ENCODE measurements around the gene ZNF532.
"Not testable (repeated sequence)": the region's sequence is repeated elsewhere in the genome, so short reads cannot be mapped to it uniquely, and the experiment has no call there.

Gene ZNF532

DNA sequence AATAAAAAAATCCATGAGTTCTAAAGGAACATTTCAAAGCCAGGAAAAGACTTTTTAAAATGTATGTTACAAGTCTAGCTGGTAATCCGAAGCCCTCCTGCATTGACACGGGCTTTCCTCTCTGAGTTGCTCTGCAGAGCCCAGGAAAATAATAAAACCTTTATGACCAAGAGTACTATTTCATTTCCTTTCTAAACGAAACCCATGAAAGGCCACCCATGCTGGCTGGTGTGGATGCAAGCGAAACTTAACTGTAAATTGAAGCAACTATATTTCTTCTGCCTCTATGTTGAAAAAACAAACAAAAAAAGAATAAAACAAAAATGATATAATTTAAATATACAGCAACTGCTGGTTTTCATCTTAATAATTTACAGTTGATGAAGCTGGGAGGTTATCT, 41.3 kb upstream of the ZNF532 start:
- no peak overlapping the region for H3K4me2 ChIP-seq (ENCODE audit: insufficient read depth, low read length, poor library complexity, severe bottlenecking)
- no peak overlapping the region for H2AK5ac ChIP-seq (ENCODE audit: low read depth, low read length)
- H3K18ac ChIP-seq (ENCODE audit: low read length) = no peak overlapping the region
- no CpG with 5 or more reads among the region's 4 CpGs for WGBS, 2 donors (ENCODE audit: extremely low coverage in 2 of 2, insufficient read length in 2 of 2, insufficient replicate concordance in 1 of 2)
- H3K27ac ChIP-seq (replicated peaks; ENCODE audit: low read length) = no peak overlapping the region
- no peak overlapping the region for H3K14ac ChIP-seq (ENCODE audit: low read length)
- no peak overlapping the region for H4K91ac ChIP-seq (ENCODE audit: low read depth, low read length, poor library complexity)
- no peaks in the 10 kb centered on the region for H3K36me3 ChIP-seq (replicated peaks in 1 of 2; ENCODE audit: control insufficient read depth in 2 of 2, insufficient read depth in 2 of 2, low read length in 2 of 2)
- H2BK12ac ChIP-seq (ENCODE audit: low read length) = no peak overlapping the region
- H3K4me3 ChIP-seq (ENCODE audit: low read length in 2 of 2) = no peak overlapping the region
- H3K4ac ChIP-seq (ENCODE audit: low read length) = no peak overlapping the region
- DNase-seq (ENCODE audit: low spot score) = no peak
- H3K79me1 ChIP-seq (ENCODE audit: low read depth, low read length) = no peaks in the 10 kb centered on the region
- H3K23ac ChIP-seq (ENCODE audit: low read depth, low read length, poor library complexity) = no peak overlapping the region
- no peak overlapping the region for H2BK120ac ChIP-seq (ENCODE audit: low read depth, low read length)
- no peak overlapping the region for H4K8ac ChIP-seq (ENCODE audit: low read depth, low read length)
- H3K9me3 ChIP-seq (replicated peaks in 1 of 2; ENCODE audit: control insufficient read depth in 2 of 2, insufficient read depth in 1 of 2, low read depth in 1 of 2, low read length in 2 of 2) = peaks cover 0 to 3% of the 10 kb centered on the region in 2 donors
- no peak overlapping the region for H2AFZ ChIP-seq (ENCODE audit: low read length)
- no peak overlapping the region for H2BK5ac ChIP-seq (ENCODE audit: low read length)
- no peaks in the 10 kb centered on the region for H3K27me3 ChIP-seq (ENCODE audit: control insufficient read depth in 3 of 3, insufficient read depth in 3 of 3, low read depth in 1 of 3, low read length in 3 of 3)
- peaks cover 0 to 1% of the 10 kb centered on the region in 2 donors for H3K4me1 ChIP-seq (ENCODE audit: control insufficient read depth in 2 of 2, insufficient read depth in 1 of 2, low read depth in 1 of 2, low read length in 2 of 2)
- H3K9ac ChIP-seq (ENCODE audit: low read depth, low read length, poor library complexity) = no peak overlapping the region
- no peak overlapping the region for H2BK15ac ChIP-seq (ENCODE audit: low read length)

DNA sequence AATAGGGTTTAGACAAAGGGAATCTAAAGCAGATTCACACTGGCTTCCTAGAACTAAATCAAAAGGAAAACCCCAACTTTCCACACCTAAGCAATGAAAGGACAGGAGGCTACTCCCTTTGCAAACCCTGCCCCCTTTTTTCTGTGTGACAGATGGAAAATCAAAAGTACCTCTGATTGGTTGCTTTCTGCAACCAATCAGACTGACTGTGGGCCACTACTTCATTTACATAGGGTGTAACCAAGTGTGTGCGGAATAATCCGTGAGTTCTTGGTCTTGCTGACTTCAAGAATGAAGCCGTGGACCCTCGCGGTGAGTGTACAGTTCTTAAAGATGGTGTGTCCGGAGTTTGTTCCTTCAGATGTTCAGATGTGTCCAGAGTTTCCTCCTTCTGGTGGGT, 37.8 kb upstream of the ZNF532 start:
- H3K4me2 ChIP-seq (ENCODE audit: insufficient read depth, low read length, poor library complexity, severe bottlenecking); H2BK15ac ChIP-seq (ENCODE audit: low read length); H2BK120ac ChIP-seq (ENCODE audit: low read depth, low read length); DNase-seq (ENCODE audit: low spot score); H3K9ac ChIP-seq (ENCODE audit: low read depth, low read length, poor library complexity); H4K8ac ChIP-seq (ENCODE audit: low read depth, low read length); H3K18ac ChIP-seq (ENCODE audit: low read length); H3K14ac ChIP-seq (ENCODE audit: low read length); H2AK5ac ChIP-seq (ENCODE audit: low read depth, low read length); H3K23ac ChIP-seq (ENCODE audit: low read depth, low read length, poor library complexity); H3K79me1 ChIP-seq (ENCODE audit: low read depth, low read length); H3K27ac ChIP-seq (replicated peaks; ENCODE audit: low read length); H2BK12ac ChIP-seq (ENCODE audit: low read length); H3K9me3 ChIP-seq (replicated peaks in 1 of 2; ENCODE audit: control insufficient read depth in 2 of 2, insufficient read depth in 1 of 2, low read depth in 1 of 2, low read length in 2 of 2); H3K4ac ChIP-seq (ENCODE audit: low read length); H2AFZ ChIP-seq (ENCODE audit: low read length); H3K4me3 ChIP-seq (ENCODE audit: low read length in 2 of 2); H3K27me3 ChIP-seq (ENCODE audit: control insufficient read depth in 3 of 3, insufficient read depth in 3 of 3, low read depth in 1 of 3, low read length in 3 of 3); H2BK5ac ChIP-seq (ENCODE audit: low read length); H3K36me3 ChIP-seq (replicated peaks in 1 of 2; ENCODE audit: control insufficient read depth in 2 of 2, insufficient read depth in 2 of 2, low read length in 2 of 2); H3K4me1 ChIP-seq (ENCODE audit: control insufficient read depth in 2 of 2, insufficient read depth in 1 of 2, low read depth in 1 of 2, low read length in 2 of 2); H4K91ac ChIP-seq (ENCODE audit: low read depth, low read length, poor library complexity): not testable (repeated sequence)
- no CpG with 5 or more reads among the region's 6 CpGs for WGBS, 2 donors (ENCODE audit: extremely low coverage in 2 of 2, insufficient read length in 2 of 2, insufficient replicate concordance in 1 of 2)

DNA sequence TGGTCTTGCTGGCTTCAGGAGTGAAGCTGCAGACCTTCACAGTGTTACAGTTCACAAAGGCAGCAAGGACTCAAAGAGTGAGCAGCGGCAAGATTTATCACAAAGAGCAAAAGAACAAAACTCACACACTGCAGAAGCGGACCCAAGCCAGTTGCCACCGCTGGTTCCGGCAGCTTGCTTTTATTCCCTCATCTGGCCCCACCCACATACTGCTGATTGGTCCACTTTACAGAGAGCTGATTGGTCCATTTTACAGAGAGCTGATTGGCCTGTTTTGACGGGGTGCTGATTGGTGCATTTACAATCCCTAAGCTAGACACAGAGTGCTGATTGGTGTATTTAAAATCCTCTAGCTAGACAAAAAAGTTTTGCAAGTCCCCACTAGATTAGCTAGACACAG, 37.2 kb upstream of the ZNF532 start:
- Histone ChIP-seq H3K18ac (ENCODE audit: low read length) (no peak overlapping the region), H2BK15ac (ENCODE audit: low read length) (no peak overlapping the region), H2AFZ (ENCODE audit: low read length) (no peak overlapping the region), H3K27me3 (ENCODE audit: control insufficient read depth in 3 of 3, insufficient read depth in 3 of 3, low read depth in 1 of 3, low read length in 3 of 3) (no peaks in the 10 kb centered on the region), H3K4ac (ENCODE audit: low read length) (no peak overlapping the region), H2BK120ac (ENCODE audit: low read depth, low read length) (no peak overlapping the region), H4K91ac (ENCODE audit: low read depth, low read length, poor library complexity) (no peak overlapping the region), H3K9me3 (replicated peaks in 1 of 2; ENCODE audit: control insufficient read depth in 2 of 2, insufficient read depth in 1 of 2, low read depth in 1 of 2, low read length in 2 of 2) (peaks cover 0 to 3% of the 10 kb centered on the region in 2 donors), H2BK5ac (ENCODE audit: low read length) (no peak overlapping the region), H3K36me3 (replicated peaks in 1 of 2; ENCODE audit: control insufficient read depth in 2 of 2, insufficient read depth in 2 of 2, low read length in 2 of 2) (no peaks in the 10 kb centered on the region), H3K9ac (ENCODE audit: low read depth, low read length, poor library complexity) (no peak overlapping the region), H3K14ac (ENCODE audit: low read length) (no peak overlapping the region), H3K27ac (replicated peaks; ENCODE audit: low read length) (no peak overlapping the region), H3K4me2 (ENCODE audit: insufficient read depth, low read length, poor library complexity, severe bottlenecking) (no peak overlapping the region), H3K4me3 (ENCODE audit: low read length in 2 of 2) (no peak overlapping the region), H3K79me1 (ENCODE audit: low read depth, low read length) (no peaks in the 10 kb centered on the region), H4K8ac (ENCODE audit: low read depth, low read length) (no peak overlapping the region), H3K23ac (ENCODE audit: low read depth, low read length, poor library complexity) (no peak overlapping the region), H3K4me1 (ENCODE audit: control insufficient read depth in 2 of 2, insufficient read depth in 1 of 2, low read depth in 1 of 2, low read length in 2 of 2) (peaks cover 0 to 4% of the 10 kb centered on the region in 2 donors), H2BK12ac (ENCODE audit: low read length) (no peak overlapping the region), H2AK5ac (ENCODE audit: low read depth, low read length) (no peak overlapping the region)
- WGBS, 2 donors (ENCODE audit: extremely low coverage in 2 of 2, insufficient read length in 2 of 2, insufficient replicate concordance in 1 of 2) = no CpG with 5 or more reads among the region's 5 CpGs
- DNase-seq (ENCODE audit: low spot score) = no peak

DNA sequence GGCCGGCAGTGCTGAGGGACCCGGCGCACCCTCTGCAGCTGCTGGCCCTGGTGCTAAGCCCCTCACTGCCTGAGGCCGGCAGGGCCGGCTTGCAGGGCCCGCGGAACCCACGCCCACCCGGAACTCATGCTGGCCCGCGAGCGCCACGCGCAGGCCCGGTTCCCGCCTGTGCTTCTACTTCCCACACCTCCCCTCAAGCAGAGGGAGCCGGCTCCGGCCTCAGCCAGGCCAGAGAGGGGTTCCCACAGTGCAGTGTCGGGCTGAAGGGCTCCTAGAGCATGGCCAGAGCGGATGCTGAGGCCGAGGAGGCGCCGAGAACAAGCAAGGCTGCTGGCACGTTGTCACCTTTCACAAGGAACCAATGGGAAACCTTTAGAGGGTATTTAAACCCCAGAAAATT, 36.8 kb upstream of the ZNF532 start:
- Histone ChIP-seq H2BK5ac (ENCODE audit: low read length) (no peak overlapping the region), H2BK15ac (ENCODE audit: low read length) (no peak overlapping the region), H3K79me1 (ENCODE audit: low read depth, low read length) (no peaks in the 10 kb centered on the region), H3K4me1 (ENCODE audit: control insufficient read depth in 2 of 2, insufficient read depth in 1 of 2, low read depth in 1 of 2, low read length in 2 of 2) (peaks cover 0 to 4% of the 10 kb centered on the region in 2 donors), H3K14ac (ENCODE audit: low read length) (no peak overlapping the region), H3K27me3 (ENCODE audit: control insufficient read depth in 3 of 3, insufficient read depth in 3 of 3, low read depth in 1 of 3, low read length in 3 of 3) (no peaks in the 10 kb centered on the region), H3K36me3 (replicated peaks in 1 of 2; ENCODE audit: control insufficient read depth in 2 of 2, insufficient read depth in 2 of 2, low read length in 2 of 2) (no peaks in the 10 kb centered on the region), H2AFZ (ENCODE audit: low read length) (no peak overlapping the region), H3K27ac (replicated peaks; ENCODE audit: low read length) (no peak overlapping the region), H4K91ac (ENCODE audit: low read depth, low read length, poor library complexity) (no peak overlapping the region), H2AK5ac (ENCODE audit: low read depth, low read length) (peak overlapping the region; percentile 74), H2BK12ac (ENCODE audit: low read length) (peak overlapping the region; percentile 26), H3K9ac (ENCODE audit: low read depth, low read length, poor library complexity) (no peak overlapping the region), H3K4me3 (ENCODE audit: low read length in 2 of 2) (no peak overlapping the region), H3K9me3 (replicated peaks in 1 of 2; ENCODE audit: control insufficient read depth in 2 of 2, insufficient read depth in 1 of 2, low read depth in 1 of 2, low read length in 2 of 2) (peaks cover 0 to 3% of the 10 kb centered on the region in 2 donors), H3K4ac (ENCODE audit: low read length) (no peak overlapping the region), H2BK120ac (ENCODE audit: low read depth, low read length) (no peak overlapping the region), H3K18ac (ENCODE audit: low read length) (peak overlapping the region; percentile 52), H3K23ac (ENCODE audit: low read depth, low read length, poor library complexity) (no peak overlapping the region), H3K4me2 (ENCODE audit: insufficient read depth, low read length, poor library complexity, severe bottlenecking) (no peak overlapping the region), H4K8ac (ENCODE audit: low read depth, low read length) (no peak overlapping the region)
- no CpG with 5 or more reads among the region's 24 CpGs for WGBS, 2 donors (ENCODE audit: extremely low coverage in 2 of 2, insufficient read length in 2 of 2, insufficient replicate concordance in 1 of 2)
- DNase-seq (ENCODE audit: low spot score) = no peak
